Measurements from ENCODE around the gene CDC5L. TPM values are rescaled to one million over a fixed set of nuclear protein-coding genes. Genes with fewer than 3 reads are reported as not detected.

CDC5L gene
- total and polyA plus RNA-seq, 2 of the 13 experiments (the other 11 are each of a cell fraction or from before 2014, with no cell fraction given): 11.0 to 34.2 TPM

DNA sequence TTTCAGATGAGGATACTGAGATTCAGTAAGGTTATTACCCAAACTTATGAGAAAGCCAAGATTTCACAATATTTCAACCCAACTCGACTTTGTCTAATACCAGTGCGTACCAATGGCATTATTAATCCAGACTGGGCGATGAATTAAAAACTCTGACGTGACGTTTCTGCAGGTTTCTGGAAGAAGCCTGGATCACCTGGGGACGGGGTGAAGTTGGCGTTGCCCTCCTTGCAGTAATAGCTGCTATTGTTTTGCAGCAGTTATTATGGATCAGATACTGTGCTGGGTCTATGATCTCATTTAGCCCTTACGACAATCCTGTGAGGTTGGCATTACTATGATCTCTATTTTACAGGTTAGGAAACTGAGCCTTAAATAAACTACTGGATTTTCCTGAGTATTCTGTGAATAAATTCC, 569 bp upstream of the CDC5L start (continued):
- TF ChIP-seq PRPF4 (IDR thresholded peaks at IDR 0.05; ENCODE audit: low read depth, low read length, poor library complexity, severe bottlenecking) (peak; percentile 21), CREM (IDR thresholded peaks at IDR 0.05) (no peak), CREM (CRISPR knock-in tag; IDR thresholded peaks at IDR 0.05) (no peak), ZNF598 (CRISPR knock-in tag; IDR thresholded peaks at IDR 0.05; ENCODE audit: borderline replicate concordance) (0 out of 2 replicates have a peak, but pooled peaks have one; percentile 6), KLF16 (CRISPR knock-in tag; IDR thresholded peaks at IDR 0.05) (no peak), BCL6 (CRISPR knock-in tag; IDR thresholded peaks at IDR 0.05) (no peak), NFIC (IDR thresholded peaks at IDR 0.05; ENCODE audit: low read length) (no peak), CBFB (CRISPR knock-in tag; IDR thresholded peaks at IDR 0.05) (0 out of 2 replicates have a peak, but pooled peaks have one; percentile 8)

DNA sequence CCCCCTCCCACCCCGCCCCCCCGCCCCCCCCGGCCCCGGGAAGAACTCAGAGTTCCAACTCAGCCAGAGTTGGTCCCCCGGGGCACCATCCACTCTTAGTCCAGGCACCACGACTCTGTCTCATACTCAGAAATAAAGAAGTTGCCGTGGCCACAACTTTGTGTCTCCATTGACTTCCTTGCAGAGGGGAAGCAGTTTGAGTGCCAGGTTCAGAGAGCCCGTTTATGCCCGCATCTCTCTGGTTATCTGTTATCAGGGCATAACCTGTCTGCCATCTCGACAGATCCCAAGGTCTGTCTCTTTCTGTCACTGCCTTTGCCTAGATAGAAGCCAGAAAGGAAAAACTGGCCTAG, 605 bp downstream of the CDC5L start:
- Histone ChIP-seq H3K79me2 (ENCODE audit: insufficient read depth, low read length) (peaks cover 35% of the 10 kb centered on the region), H3K9me3 (ENCODE audit: low read length) (no peaks in the 10 kb centered on the region), H3K9ac (ENCODE audit: insufficient read depth, low read depth, low read length) (peak overlapping the region; percentile 93), H3K27ac (ENCODE audit: extremely low read length, insufficient read depth, low read length) (peak overlapping the region; percentile 89), H4K20me1 (ENCODE audit: insufficient read depth, low read length) (peaks cover 27% of the 10 kb centered on the region), H3K36me3 (replicated peaks in 1 of 2; ENCODE audit: control insufficient read depth in 1 of 2, insufficient read depth in 2 of 2, low read length in 2 of 2) (peaks cover 4 to 22% of the 10 kb centered on the region in 2 experiments), H3K4me2 (ENCODE audit: low read depth, low read length) (peak overlapping the region; percentile 97), H3K4me3 (replicated peaks in 1 of 3; ENCODE audit: insufficient read depth in 1 of 3, low read depth in 2 of 3, low read length in 3 of 3) (peak overlapping the region; percentile 70 to 96 (median 85)), H2AFZ (ENCODE audit: low read length) (no peak overlapping the region), H3K27me3 (ENCODE audit: control insufficient read depth in 1 of 2, insufficient read depth in 2 of 2, low read length in 2 of 2) (peaks cover 0 to 3% of the 10 kb centered on the region in 2 experiments; a peak in 1 of 5 replicates), H3K4me1 (ENCODE audit: insufficient read depth, low read length) (peaks cover 34% of the 10 kb centered on the region)
- no peak for TF ChIP-seq ZNF337 (CRISPR knock-in tag; IDR thresholded peaks at IDR 0.05; ENCODE audit: borderline replicate concordance, low read depth)
- TF ChIP-seq ZNF883 (CRISPR knock-in tag; IDR thresholded peaks at IDR 0.05; ENCODE audit: not compliant biosample characterization): no peak
- TF ChIP-seq ZKSCAN8 (CRISPR knock-in tag; IDR thresholded peaks at IDR 0.05; ENCODE audit: borderline replicate concordance): no peak
- no peak for TF ChIP-seq ZNF256 (CRISPR knock-in tag; conservative IDR thresholded peaks at IDR 0.05)
- no peak for TF ChIP-seq IRF2 (CRISPR knock-in tag; IDR thresholded peaks at IDR 0.05)
- TF ChIP-seq ZNF354B (CRISPR knock-in tag; IDR thresholded peaks at IDR 0.05): no peak
- TF ChIP-seq ZSCAN25 (CRISPR knock-in tag; IDR thresholded peaks at IDR 0.05): no peak
- TF ChIP-seq MZF1 (CRISPR knock-in tag; IDR thresholded peaks at IDR 0.05; ENCODE audit: borderline replicate concordance): no peak
- no peak for TF ChIP-seq TEAD3 (CRISPR knock-in tag; optimal IDR thresholded peaks at IDR 0.05; ENCODE audit: borderline replicate concordance)
- TF ChIP-seq ZFP1 (CRISPR knock-in tag; IDR thresholded peaks at IDR 0.05): no peak
- TF ChIP-seq PRPF4 (IDR thresholded peaks at IDR 0.05; ENCODE audit: low read depth, low read length, poor library complexity, severe bottlenecking): no peak
- TF ChIP-seq ZFP41 (CRISPR knock-in tag; IDR thresholded peaks at IDR 0.05; ENCODE audit: borderline replicate concordance): no peak
- no peak for TF ChIP-seq ZSCAN30 (CRISPR knock-in tag; IDR thresholded peaks at IDR 0.05)
- no peak for TF ChIP-seq TBL1XR1 (IDR thresholded peaks at IDR 0.05; ENCODE audit: borderline replicate concordance, low read length, partially characterized antibody)
- TF ChIP-seq ZBTB38 (CRISPR knock-in tag; IDR thresholded peaks at IDR 0.05): no peak
- CTCF ChIA-PET (ENCODE audit: low intra/inter-chr PET ratio, low total read pairs): no interaction called here
- FAIRE-seq: no peak
- in situ Hi-C loops (cut with HindIII; ENCODE audit: extremely low pct_ligation_motif_present, low pct_unique_long_range_greater_than_20kb) (no loop called here), intact Hi-C loops (cut with micrococcal nuclease; ENCODE audit: unreplicated experiment) (no loop called here)
- POLR2A ChIA-PET: interaction anchor here (1.0 to 1.3 kb wide), 9 partner anchors 9 to 132 kb away, joined by 3 to 13 read pairs (median 4); no protein-coding TSS in a partner anchor
- 2% methylated on average over 8 of the region's 10 CpGs for WGBS (ENCODE audit: low lambda C conversion rate)
- no TSS peak for BruUV-seq (replicated peaks)
- 0 out of 3 replicates have a peak, but pooled peaks have one; percentile 7 for ATAC-seq
- no peak for DNase-seq (ENCODE audit: low spot score)
